Measurements from ENCODE around the gene RFLNA. TPM values are rescaled to one million over a fixed set of nuclear protein-coding genes. Genes with fewer than 3 reads are reported as not detected.

Gene RFLNA
- total and polyA plus RNA-seq, 12 donors: 0.13 to 0.49 (median 0.25) TPM; not detected in 6

GRCh38 chr12:124324803-124325705 lies 30.2 kb downstream of the RFLNA start:
- ATAC-seq: no peak
- H3K36me3 ChIP-seq: peaks cover 3 to 67% (median 43%) of the 10 kb centered on the region in 9 donors
- DNase-seq: no peak
- 94% methylated on average over 53 to 56 of the region's 57 CpGs for WGBS, 2 donors
- intact Hi-C loops (cut with DNase I): loop anchor here in 8 of 10 donors (5.0 to 10.0 kb wide), 5 partner anchors 273 to 450 kb away; no protein-coding TSS in a partner anchor
- peaks cover 0 to 32% (median 11%) of the 10 kb centered on the region in 11 donors for H3K9me3 ChIP-seq
- H3K4me1 ChIP-seq: peaks cover 0 to 32% (median 17%) of the 10 kb centered on the region in 9 donors
- H3K4me3 ChIP-seq: no peak overlapping the region
- no peak overlapping the region for H3K27ac ChIP-seq
- H3K27me3 ChIP-seq: no peaks in the 10 kb centered on the region
- no peak for TF ChIP-seq CTCF (IDR thresholded peaks at IDR 0.05)

GRCh38 chr12:124326104-124326503 lies 31.2 kb downstream of the RFLNA start:
- Histone ChIP-seq H3K27ac (peak overlapping the region in 7 of 10 donors; percentile 79 to 90 (median 82)), H3K9me3 (peaks cover 0 to 32% (median 11%) of the 10 kb centered on the region in 11 donors), H3K36me3 (peaks cover 3 to 78% (median 54%) of the 10 kb centered on the region in 9 donors), H3K4me1 (peaks cover 0 to 32% (median 17%) of the 10 kb centered on the region in 9 donors), H3K4me3 (no peak overlapping the region), H3K27me3 (no peaks in the 10 kb centered on the region)
- WGBS, 2 donors: 89 to 92% methylated on average over 23 of the region's 23 CpGs
- TF ChIP-seq CTCF (IDR thresholded peaks at IDR 0.05): no peak
- no peak for DNase-seq
- intact Hi-C loops (cut with DNase I): loop anchor here in 4 of 10 donors (5.0 to 10.0 kb wide), 3 partner anchors 439 to 449 kb away; no protein-coding TSS in a partner anchor
- peak in 1 of 8 donors; percentile 1 for ATAC-seq

- intact Hi-C loops (cut with DNase I): loop anchor here in 4 of 10 donors (5.0 to 10.0 kb wide), 3 partner anchors 438 to 448 kb away; no protein-coding TSS in a partner anchor
- 37 to 47% methylated on average over 9 of the region's 9 CpGs for WGBS, 2 donors
- Histone ChIP-seq H3K27me3 (no peaks in the 10 kb centered on the region), H3K4me3 (no peak overlapping the region), H3K36me3 (peaks cover 4 to 85% (median 60%) of the 10 kb centered on the region in 9 donors), H3K27ac (peak overlapping the region in 9 of 10 donors; percentile 44 to 90 (median 80)), H3K4me1 (peaks cover 0 to 25% (median 17%) of the 10 kb centered on the region in 9 donors), H3K9me3 (peaks cover 0 to 32% (median 11%) of the 10 kb centered on the region in 11 donors)
- ATAC-seq (peak; percentile 16 to 46 (median 35)), DNase-seq (no peak)
- no peak for TF ChIP-seq CTCF (IDR thresholded peaks at IDR 0.05)
These were observed 32.0 kb downstream of the RFLNA start for GRCh38 chr12:124326871-124327270.

GRCh38 chr12:124327362-124328043 lies 32.6 kb downstream of the RFLNA start:
- intact Hi-C loops (cut with DNase I): loop anchor here in 4 of 10 donors (5.0 to 10.0 kb wide), 3 partner anchors 437 to 447 kb away; no protein-coding TSS in a partner anchor
- Histone ChIP-seq H3K27ac (peak overlapping the region in 9 of 10 donors; percentile 44 to 90 (median 80)), H3K9me3 (peaks cover 0 to 32% (median 11%) of the 10 kb centered on the region in 11 donors), H3K4me1 (peaks cover 0 to 25% (median 17%) of the 10 kb centered on the region in 9 donors), H3K4me3 (peak overlapping the region in 1 of 10 donors; percentile 9), H3K36me3 (peaks cover 8 to 92% (median 67%) of the 10 kb centered on the region in 9 donors), H3K27me3 (no peaks in the 10 kb centered on the region)
- WGBS, 2 donors: 49 to 56% methylated on average over 18 of the region's 18 CpGs
- TF ChIP-seq CTCF (IDR thresholded peaks at IDR 0.05): no peak
- ATAC-seq: peak; percentile 53 to 86 (median 73)
- DNase-seq: peak in 1 of 2 donors; percentile 38
